DND-41 (cell line): ENCODE results near the gene CRYBG1.

ENCODE experiments used
- EZH2 ChIP-seq: IDR thresholded peaks from 3 replicates; pipeline ENCODE4 v1.6.1; 2012; ENCODE audit warnings: borderline replicate concordance, low read depth, mild to moderate bottlenecking, moderate library complexity, low read length, inconsistent platforms; ENCODE audit not compliant: severe bottlenecking
- TF ChIP-seq, protein P1 (sequence below): IDR thresholded peaks from 2 replicates; pipeline ENCODE4 v1.5.1; 2012; ENCODE audit warnings: borderline replicate concordance, low read length, moderate library complexity, mild to moderate bottlenecking; ENCODE audit not compliant: poor library complexity, severe bottlenecking; ENCODE audit errors: extremely low read depth

GRCh38 chr6:106502559-106502958, 142.0 kb downstream of the CRYBG1 start:
- no peak for TF ChIP-seq EZH2
- TF ChIP-seq, protein P1, sequence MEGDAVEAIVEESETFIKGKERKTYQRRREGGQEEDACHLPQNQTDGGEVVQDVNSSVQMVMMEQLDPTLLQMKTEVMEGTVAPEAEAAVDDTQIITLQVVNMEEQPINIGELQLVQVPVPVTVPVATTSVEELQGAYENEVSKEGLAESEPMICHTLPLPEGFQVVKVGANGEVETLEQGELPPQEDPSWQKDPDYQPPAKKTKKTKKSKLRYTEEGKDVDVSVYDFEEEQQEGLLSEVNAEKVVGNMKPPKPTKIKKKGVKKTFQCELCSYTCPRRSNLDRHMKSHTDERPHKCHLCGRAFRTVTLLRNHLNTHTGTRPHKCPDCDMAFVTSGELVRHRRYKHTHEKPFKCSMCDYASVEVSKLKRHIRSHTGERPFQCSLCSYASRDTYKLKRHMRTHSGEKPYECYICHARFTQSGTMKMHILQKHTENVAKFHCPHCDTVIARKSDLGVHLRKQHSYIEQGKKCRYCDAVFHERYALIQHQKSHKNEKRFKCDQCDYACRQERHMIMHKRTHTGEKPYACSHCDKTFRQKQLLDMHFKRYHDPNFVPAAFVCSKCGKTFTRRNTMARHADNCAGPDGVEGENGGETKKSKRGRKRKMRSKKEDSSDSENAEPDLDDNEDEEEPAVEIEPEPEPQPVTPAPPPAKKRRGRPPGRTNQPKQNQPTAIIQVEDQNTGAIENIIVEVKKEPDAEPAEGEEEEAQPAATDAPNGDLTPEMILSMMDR: no peak
